Measurements from ENCODE around the gene MRPL39.

MRPL39 gene

GRCh38 chr21:25550352-25551120, 56.7 kb downstream of the MRPL39 start:
- Histone ChIP-seq H3K4me1 (ENCODE audit: control insufficient read depth in 2 of 2, insufficient read depth in 2 of 2, low read length in 2 of 2) (no peaks in the 10 kb centered on the region), H3K4me3 (ENCODE audit: low read length in 2 of 2) (no peak overlapping the region), H3K27me3 (ENCODE audit: control insufficient read depth in 2 of 2, insufficient read depth in 2 of 2, low read length in 2 of 2) (no peaks in the 10 kb centered on the region), H3K9ac (ENCODE audit: low read depth in 1 of 2, low read length in 2 of 2) (no peak overlapping the region), H3K27ac (ENCODE audit: low read depth in 2 of 2, low read length in 2 of 2) (no peak overlapping the region), H3K9me3 (ENCODE audit: control insufficient read depth in 2 of 2, low read length in 2 of 2) (no peaks in the 10 kb centered on the region), H3K36me3 (ENCODE audit: control insufficient read depth in 2 of 2, insufficient read depth in 2 of 2, low read length in 2 of 2) (no peaks in the 10 kb centered on the region)

DNA sequence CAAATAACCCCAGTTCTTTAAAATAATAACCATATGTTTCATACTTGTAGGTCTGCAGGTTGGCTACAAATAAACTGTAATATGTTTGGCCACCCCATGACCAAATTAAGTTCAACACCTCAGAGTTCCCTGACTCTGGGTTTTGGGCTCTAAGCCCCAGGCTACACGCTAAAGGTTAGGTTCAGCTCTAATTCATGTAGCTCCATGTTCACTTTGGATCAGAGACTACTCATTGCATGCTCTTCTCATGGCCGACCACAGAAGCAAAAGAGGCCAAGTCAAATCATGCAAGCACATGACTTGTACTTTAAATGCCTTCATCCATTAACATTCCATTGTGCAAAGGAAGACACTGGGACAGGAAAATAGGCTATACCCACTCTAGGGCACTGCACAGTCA, 66.2 kb downstream of the MRPL39 start:
- Histone ChIP-seq H3K27ac (ENCODE audit: low read depth in 2 of 2, low read length in 2 of 2) (no peak overlapping the region), H3K4me1 (ENCODE audit: control insufficient read depth in 2 of 2, insufficient read depth in 2 of 2, low read length in 2 of 2) (no peaks in the 10 kb centered on the region), H3K4me3 (ENCODE audit: low read length in 2 of 2) (no peak overlapping the region), H3K36me3 (ENCODE audit: control insufficient read depth in 2 of 2, insufficient read depth in 2 of 2, low read length in 2 of 2) (no peaks in the 10 kb centered on the region), H3K9me3 (ENCODE audit: control insufficient read depth in 2 of 2, low read length in 2 of 2) (no peaks in the 10 kb centered on the region), H3K9ac (ENCODE audit: low read depth in 1 of 2, low read length in 2 of 2) (no peak overlapping the region), H3K27me3 (ENCODE audit: control insufficient read depth in 2 of 2, insufficient read depth in 2 of 2, low read length in 2 of 2) (no peaks in the 10 kb centered on the region)

GRCh38 chr21:25539606-25540005, 67.7 kb downstream of the MRPL39 start:
- H3K36me3 ChIP-seq (ENCODE audit: control insufficient read depth in 2 of 2, insufficient read depth in 2 of 2, low read length in 2 of 2), result no peaks in the 10 kb centered on the region
- no peaks in the 10 kb centered on the region for H3K4me1 ChIP-seq (ENCODE audit: control insufficient read depth in 2 of 2, insufficient read depth in 2 of 2, low read length in 2 of 2)
- H3K9me3 ChIP-seq (ENCODE audit: control insufficient read depth in 2 of 2, low read length in 2 of 2), result no peaks in the 10 kb centered on the region
- no peak overlapping the region for H3K27ac ChIP-seq (ENCODE audit: low read depth in 2 of 2, low read length in 2 of 2)
- H3K27me3 ChIP-seq (ENCODE audit: control insufficient read depth in 2 of 2, insufficient read depth in 2 of 2, low read length in 2 of 2), result no peaks in the 10 kb centered on the region
- no peak overlapping the region for H3K4me3 ChIP-seq (ENCODE audit: low read length in 2 of 2)
- H3K9ac ChIP-seq (ENCODE audit: low read depth in 1 of 2, low read length in 2 of 2), result no peak overlapping the region

DNA sequence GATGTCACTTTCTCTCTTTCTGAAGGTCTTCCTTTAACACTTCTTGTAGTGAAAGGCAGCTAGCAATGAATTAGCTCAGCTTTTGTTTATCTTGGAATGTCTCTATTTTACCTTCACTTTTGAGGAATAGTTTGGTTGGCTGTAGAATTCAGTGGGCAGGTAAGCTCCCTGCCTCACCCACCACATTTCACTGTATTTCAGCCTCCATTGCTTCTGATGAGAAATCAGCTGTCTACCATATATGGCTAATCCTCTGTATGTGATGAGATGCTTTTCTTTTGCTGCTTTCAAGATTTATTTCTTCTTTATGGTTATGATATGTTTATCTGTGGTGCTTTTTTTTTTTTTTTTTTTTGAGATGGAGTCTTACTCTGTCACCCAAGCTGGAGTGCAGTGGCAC, 70.1 kb downstream of the MRPL39 start:
- H3K27me3 ChIP-seq (ENCODE audit: control insufficient read depth in 2 of 2, insufficient read depth in 2 of 2, low read length in 2 of 2), result no peaks in the 10 kb centered on the region
- H3K4me1 ChIP-seq (ENCODE audit: control insufficient read depth in 2 of 2, insufficient read depth in 2 of 2, low read length in 2 of 2), result no peaks in the 10 kb centered on the region
- H3K36me3 ChIP-seq (ENCODE audit: control insufficient read depth in 2 of 2, insufficient read depth in 2 of 2, low read length in 2 of 2), result no peaks in the 10 kb centered on the region
- no peak overlapping the region for H3K4me3 ChIP-seq (ENCODE audit: low read length in 2 of 2)
- no peaks in the 10 kb centered on the region for H3K9me3 ChIP-seq (ENCODE audit: control insufficient read depth in 2 of 2, low read length in 2 of 2)
- H3K9ac ChIP-seq (ENCODE audit: low read depth in 1 of 2, low read length in 2 of 2), result no peak overlapping the region
- H3K27ac ChIP-seq (ENCODE audit: low read depth in 2 of 2, low read length in 2 of 2), result no peak overlapping the region

- Histone ChIP-seq H3K9ac (ENCODE audit: low read depth in 1 of 2, low read length in 2 of 2) (no peak overlapping the region), H3K27ac (ENCODE audit: low read depth in 2 of 2, low read length in 2 of 2) (no peak overlapping the region), H3K4me1 (ENCODE audit: control insufficient read depth in 2 of 2, insufficient read depth in 2 of 2, low read length in 2 of 2) (no peaks in the 10 kb centered on the region), H3K9me3 (ENCODE audit: control insufficient read depth in 2 of 2, low read length in 2 of 2) (no peaks in the 10 kb centered on the region), H3K36me3 (ENCODE audit: control insufficient read depth in 2 of 2, insufficient read depth in 2 of 2, low read length in 2 of 2) (no peaks in the 10 kb centered on the region), H3K27me3 (ENCODE audit: control insufficient read depth in 2 of 2, insufficient read depth in 2 of 2, low read length in 2 of 2) (no peaks in the 10 kb centered on the region), H3K4me3 (ENCODE audit: low read length in 2 of 2) (no peak overlapping the region)
These were observed 70.5 kb downstream of the MRPL39 start for GRCh38 chr21:25536752-25537151.

GRCh38 chr21:25535849-25536248, 71.4 kb downstream of the MRPL39 start:
- Histone ChIP-seq H3K4me3 (ENCODE audit: low read length in 2 of 2) (no peak overlapping the region), H3K9ac (ENCODE audit: low read depth in 1 of 2, low read length in 2 of 2) (no peak overlapping the region), H3K27ac (ENCODE audit: low read depth in 2 of 2, low read length in 2 of 2) (no peak overlapping the region), H3K4me1 (ENCODE audit: control insufficient read depth in 2 of 2, insufficient read depth in 2 of 2, low read length in 2 of 2) (no peaks in the 10 kb centered on the region), H3K9me3 (ENCODE audit: control insufficient read depth in 2 of 2, low read length in 2 of 2) (no peaks in the 10 kb centered on the region), H3K27me3 (ENCODE audit: control insufficient read depth in 2 of 2, insufficient read depth in 2 of 2, low read length in 2 of 2) (no peaks in the 10 kb centered on the region), H3K36me3 (ENCODE audit: control insufficient read depth in 2 of 2, insufficient read depth in 2 of 2, low read length in 2 of 2) (no peaks in the 10 kb centered on the region)

All from mucosa of rectum (tissue), 2 donors.